H1 (cell line): Measurements from ENCODE around the gene ADARB2. TPM values are rescaled to one million over a fixed set of nuclear protein-coding genes. Genes with fewer than 3 reads are reported as not detected.

ENCODE experiments used
- CHD7 ChIP-seq: fragments of 300-600 bp; sonication (generic); IDR thresholded peaks from 2 replicates; pipeline ENCODE4 v1.7.1; 2012; ENCODE audit warnings: low read length, moderate library complexity, mild to moderate bottlenecking, inconsistent platforms; ENCODE audit not compliant: insufficient replicate concordance
- RXRA ChIP-seq: IDR thresholded peaks from 2 replicates; pipeline ENCODE4 v1.6.1; 2011; ENCODE audit warnings: low read depth, mild to moderate bottlenecking, low read length, moderate library complexity; ENCODE audit not compliant: insufficient read depth
- TAF7 ChIP-seq: optimal IDR thresholded peaks from 2 replicates; pipeline ENCODE3; 2011; ENCODE audit warnings: low read depth, mild to moderate bottlenecking, inconsistent platforms, low read length, moderate library complexity, borderline replicate concordance
- polyA plus RNA-seq, 7 experiments: library from polyadenylated mRNA; depleted of rRNA in 3 of 7; stranded (reverse) in 5 of 7; unstranded in 2 of 7; fragments of >200 nt in 5 of 7; fragments of 200-250 nt in 2 of 7; gene quantifications; 1 replicate in 5 of 7; 2 replicates in 1 of 7; 4 replicates in 1 of 7; pipeline versions ENCODE4 v1.2.1 to v1.2.3, GENCODE V29; 2011 to 2013; ENCODE audit warnings: missing spikeins in 2 of 7, mixed read lengths in 2 of 7
- total RNA-seq: library from RNA; stranded (reverse); fragmentation: NEBNext Ultra II Directional; extraction: Animal tissue kit (Norgen Biotek cat#: 25700); gene quantifications from 2 replicates; pipeline ENCODE4 v1.2.1, GENCODE V29; 2021

Gene ADARB2
- total and polyA plus RNA-seq, 2 of the 8 experiments (the other 6 are each of a cell fraction or from before 2014, with no cell fraction given): 2.2 to 2.8 TPM

- TF ChIP-seq CHD7 (no peak), RXRA (no peak), TAF7 (no peak)
Measured at GRCh38 chr10:1419796-1420610, 317.3 kb downstream of the ADARB2 start (continued).
